SH-SY5Y (cell line): ENCODE results near the gene PPP2R5A.

ENCODE experiments used
- GATA2 ChIP-seq: IDR thresholded peaks from 2 replicates; pipeline ENCODE4 v1.6.1; 2011; ENCODE audit warnings: mild to moderate bottlenecking, low read depth, low read length
- GATA3 ChIP-seq: IDR thresholded peaks from 2 replicates; pipeline ENCODE4 v1.6.1; 2011; ENCODE audit warnings: low read depth, mild to moderate bottlenecking, low read length, moderate library complexity

GRCh38 chr1:212247988-212248387, 37.2 kb upstream of the PPP2R5A start:
- TF ChIP-seq GATA2 (no peak), GATA3 (no peak)
